ENCODE results near the gene MTHFD1L.

DNA sequence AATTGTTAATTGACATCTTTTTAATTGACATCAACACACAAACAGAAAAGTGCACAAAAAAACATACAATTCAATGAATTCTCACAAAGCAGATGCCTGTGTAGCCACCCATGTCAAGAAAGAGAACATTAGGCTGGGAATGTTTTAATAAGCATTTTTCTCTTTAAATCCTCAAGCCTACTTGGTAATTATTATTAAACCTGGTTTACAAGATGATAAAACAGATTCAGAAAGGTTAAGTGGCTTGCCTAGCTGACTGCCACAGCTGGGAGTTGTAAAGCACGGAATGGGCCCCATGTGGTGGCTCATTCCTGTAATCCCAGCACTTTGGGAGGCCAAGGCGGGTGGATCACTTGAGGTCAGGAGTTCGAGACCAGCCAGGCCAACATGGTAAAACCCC is 284.3 kb downstream of the MTHFD1L start:
- TF ChIP-seq, protein P1, sequence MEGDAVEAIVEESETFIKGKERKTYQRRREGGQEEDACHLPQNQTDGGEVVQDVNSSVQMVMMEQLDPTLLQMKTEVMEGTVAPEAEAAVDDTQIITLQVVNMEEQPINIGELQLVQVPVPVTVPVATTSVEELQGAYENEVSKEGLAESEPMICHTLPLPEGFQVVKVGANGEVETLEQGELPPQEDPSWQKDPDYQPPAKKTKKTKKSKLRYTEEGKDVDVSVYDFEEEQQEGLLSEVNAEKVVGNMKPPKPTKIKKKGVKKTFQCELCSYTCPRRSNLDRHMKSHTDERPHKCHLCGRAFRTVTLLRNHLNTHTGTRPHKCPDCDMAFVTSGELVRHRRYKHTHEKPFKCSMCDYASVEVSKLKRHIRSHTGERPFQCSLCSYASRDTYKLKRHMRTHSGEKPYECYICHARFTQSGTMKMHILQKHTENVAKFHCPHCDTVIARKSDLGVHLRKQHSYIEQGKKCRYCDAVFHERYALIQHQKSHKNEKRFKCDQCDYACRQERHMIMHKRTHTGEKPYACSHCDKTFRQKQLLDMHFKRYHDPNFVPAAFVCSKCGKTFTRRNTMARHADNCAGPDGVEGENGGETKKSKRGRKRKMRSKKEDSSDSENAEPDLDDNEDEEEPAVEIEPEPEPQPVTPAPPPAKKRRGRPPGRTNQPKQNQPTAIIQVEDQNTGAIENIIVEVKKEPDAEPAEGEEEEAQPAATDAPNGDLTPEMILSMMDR (IDR thresholded peaks at IDR 0.05) = no peak
- no peak for TF ChIP-seq POLR2AphosphoS5 (IDR thresholded peaks at IDR 0.05)
